Liver (tissue), 9 donors: ENCODE measurements around the gene ZNF790. TPM values are rescaled to one million over a fixed set of nuclear protein-coding genes. Genes with fewer than 3 reads are reported as not detected.
"Not testable (repeated sequence)": the region's sequence is repeated elsewhere in the genome, so short reads cannot be mapped to it uniquely, and the experiment has no call there.

Experiments
- DNase-seq: peaks from one replicate; pipeline ENCODE4 v3.0.0-alpha.2; 2017; ENCODE audit warnings: low spot score
- H3K27ac ChIP-seq, 2 donors: one replicate each; pipeline ENCODE4 v1.7.0; 2013; ENCODE audit warnings: inconsistent platforms in 2 of 2, low read length in 2 of 2, control low read depth in 1 of 2, low read depth in 1 of 2, mild to moderate bottlenecking in 1 of 2
- H3K27me3 ChIP-seq, 4 donors: one replicate each; pipeline versions ENCODE4 v1.6.1 to v1.7.0; 2013; ENCODE audit warnings: low read length in 3 of 4, inconsistent platforms in 1 of 4, mild to moderate bottlenecking in 1 of 4, moderate library complexity in 1 of 4; ENCODE audit not compliant: control insufficient read depth in 4 of 4, insufficient read depth in 4 of 4
- H3K36me3 ChIP-seq, 4 donors: one replicate each; pipeline versions ENCODE4 v1.6.1 to v1.7.0; 2013; ENCODE audit warnings: low read length in 3 of 4, mild to moderate bottlenecking in 3 of 4, low read depth in 1 of 4, moderate library complexity in 1 of 4; ENCODE audit not compliant: control insufficient read depth in 4 of 4, insufficient read depth in 3 of 4
- H3K4me1 ChIP-seq, 4 donors: one replicate each; pipeline versions ENCODE4 v1.6.1 to v1.7.0; 2013; ENCODE audit warnings: low read length in 3 of 4, mild to moderate bottlenecking in 3 of 4, moderate library complexity in 1 of 4; ENCODE audit not compliant: control insufficient read depth in 4 of 4, insufficient read depth in 4 of 4
- H3K4me3 ChIP-seq, 3 donors: one replicate each; pipeline versions ENCODE4 v1.6.1 to v1.7.0; 2013; ENCODE audit warnings: low read length in 3 of 3, control low read depth in 1 of 3, low read depth in 1 of 3, mild to moderate bottlenecking in 1 of 3
- H3K9ac ChIP-seq, 2 donors: one replicate each; pipeline ENCODE4 v1.7.0; 2013; ENCODE audit warnings: low read length in 2 of 2, mild to moderate bottlenecking in 2 of 2, moderate library complexity in 2 of 2, control low read depth in 1 of 2, low read depth in 1 of 2
- H3K9me3 ChIP-seq, 4 donors: one replicate each; pipeline versions ENCODE4 v1.6.1 to v1.7.0; 2013; ENCODE audit warnings: low read length in 3 of 4; ENCODE audit not compliant: control insufficient read depth in 4 of 4
- FOXA1 ChIP-seq: IDR thresholded peaks from 2 replicates; pipeline ENCODE4 v1.6.1; 2016; ENCODE audit warnings: antibody characterized with exemption
- FOXA2 ChIP-seq: IDR thresholded peaks from 2 replicates; pipeline ENCODE4 v1.6.1; 2016; ENCODE audit warnings: antibody characterized with exemption
- GABPA ChIP-seq, 2 donors: IDR thresholded peaks in 1 of 2; conservative IDR thresholded peaks in 1 of 2; 2 replicates each; pipeline ENCODE4 v1.6.1; 2016; ENCODE audit warnings: antibody characterized with exemption in 2 of 2, mild to moderate bottlenecking in 1 of 2, moderate library complexity in 1 of 2
- HNF4A ChIP-seq, 2 donors: conservative IDR thresholded peaks; 2 replicates each; pipeline ENCODE4 v1.6.1; 2016; ENCODE audit warnings: antibody characterized with exemption in 2 of 2, mild to moderate bottlenecking in 2 of 2
- HNF4G ChIP-seq: IDR thresholded peaks from 2 replicates; pipeline ENCODE4 v1.6.1; 2016; ENCODE audit warnings: antibody characterized with exemption
- JUND ChIP-seq, 2 donors: IDR thresholded peaks; 2 replicates each; pipeline ENCODE4 v1.6.1; 2016; ENCODE audit warnings: antibody characterized with exemption in 2 of 2
- NR2F2 ChIP-seq: IDR thresholded peaks from 2 replicates; pipeline ENCODE4 v1.6.1; 2016; ENCODE audit warnings: antibody characterized with exemption
- RAD21 ChIP-seq, 2 donors: IDR thresholded peaks; 2 replicates each; pipeline ENCODE4 v1.6.1; 2016; ENCODE audit warnings: antibody characterized with exemption in 2 of 2, mild to moderate bottlenecking in 2 of 2
- RXRA ChIP-seq, 2 donors: IDR thresholded peaks; 2 replicates each; pipeline ENCODE4 v1.6.1; 2017 to 2018; ENCODE audit warnings: antibody characterized with exemption in 2 of 2, mild to moderate bottlenecking in 1 of 2
- SP1 ChIP-seq: IDR thresholded peaks from 2 replicates; pipeline ENCODE4 v1.6.1; 2018; ENCODE audit warnings: antibody characterized with exemption, mild to moderate bottlenecking
- TAF1 ChIP-seq: conservative IDR thresholded peaks from 2 replicates; pipeline ENCODE4 v1.6.1; 2016; ENCODE audit warnings: antibody characterized with exemption, mild to moderate bottlenecking
- YY1 ChIP-seq: IDR thresholded peaks from 2 replicates; pipeline ENCODE4 v1.6.1; 2016; ENCODE audit warnings: antibody characterized with exemption, mild to moderate bottlenecking
- WGBS: extraction: QIAGEN DNeasy Blood & Tissue Kit; methylation state at CpG from one replicate; pipeline ENCODE4 v1.1.7; 2013; 5-methylcytosine and 5-hydroxymethylcytosine counted together
- polyA plus RNA-seq, 2 donors: library from polyadenylated mRNA; stranded (reverse) in 1 of 2; unstranded in 1 of 2; fragments of 200-250 nt in 1 of 2; fragments of >200 nt in 1 of 2; fragmentation: Nextera tagmentation in 1 of 2; extraction: Ambion mirVana in 1 of 2; gene quantifications; one replicate each; pipeline versions ENCODE4 v1.2.1 to v1.2.3, GENCODE V29; 2013 to 2015
- total RNA-seq, 2 donors: library from RNA; depleted of rRNA; stranded (reverse); fragments of >200 nt; gene quantifications; one replicate each; pipeline ENCODE4 v1.2.3, GENCODE V29; 2014
- TF ChIP-seq, protein P1 (sequence below): IDR thresholded peaks from 2 replicates; pipeline ENCODE4 v1.6.1; 2016; ENCODE audit warnings: antibody characterized with exemption
- TF ChIP-seq, protein P2 (sequence below): IDR thresholded peaks from 2 replicates; pipeline ENCODE4 v1.6.1; 2016; ENCODE audit warnings: antibody characterized with exemption, mild to moderate bottlenecking
- TF ChIP-seq, protein P3 (sequence below): IDR thresholded peaks from 2 replicates; pipeline ENCODE4 v1.6.1; 2016; ENCODE audit warnings: antibody characterized with exemption
- TF ChIP-seq, protein P4 (sequence below): fragments of 150-350 bp; IDR thresholded peaks from 2 replicates; pipeline ENCODE4 v1.5.1; 2017; ENCODE audit warnings: improper control_type of control experiment, low read depth, low read length; ENCODE audit not compliant: missing input control
- donor health status: healthy.
- donor health status: healthy.
- donor health status: healthy.
- donor health status: healthy.
- donor health status: healthy.

Gene ZNF790
- total and polyA plus RNA-seq, 4 donors: 2.8 to 5.5 (median 4.2) TPM

DNA sequence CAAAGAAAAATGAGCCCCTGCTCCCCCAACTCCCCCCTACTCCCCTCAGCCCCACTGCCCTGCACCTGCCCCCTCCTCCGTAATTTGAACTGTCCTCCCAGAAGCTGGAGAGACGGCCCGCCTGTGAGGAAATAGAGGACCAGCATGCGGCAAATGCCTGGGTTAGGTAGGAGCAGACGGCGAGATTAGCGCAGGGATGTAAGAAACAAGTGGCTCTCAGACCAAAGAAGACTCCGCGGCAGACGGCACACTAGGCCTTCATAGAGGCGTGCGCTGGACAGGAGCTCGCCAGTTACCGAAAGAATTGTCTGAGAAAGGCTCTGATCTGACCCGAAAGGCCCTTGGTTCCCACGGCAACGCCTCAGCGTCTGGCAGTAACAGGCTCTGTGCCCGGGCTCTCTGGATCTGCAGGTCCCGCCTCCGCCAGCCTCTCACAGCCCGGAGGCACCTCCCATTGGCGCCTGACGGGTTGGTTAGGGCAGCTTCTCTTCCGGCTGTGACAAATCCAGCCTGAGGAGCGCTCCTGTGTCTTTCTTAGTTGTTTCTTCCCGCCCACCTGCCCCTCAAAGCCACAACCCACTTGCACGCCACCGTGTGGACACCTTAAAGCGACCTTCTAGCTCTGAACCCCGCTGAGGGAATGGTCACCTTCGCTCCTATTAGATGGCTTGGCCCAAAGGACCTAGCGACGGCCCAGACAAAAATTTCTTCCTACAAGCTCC, 46.6 kb downstream of the ZNF790 start:
- Histone ChIP-seq H3K9me3 (peaks cover 23 to 36% (median 26%) of the 10 kb centered on the region in 4 donors), H3K4me3 (peak overlapping the region in 1 of 3 donors; percentile 4)
- H3K4me1 ChIP-seq, H3K27me3 ChIP-seq, DNase-seq, H3K9ac ChIP-seq, H3K27ac ChIP-seq, H3K36me3 ChIP-seq: not testable (repeated sequence)
- peak in 1 of 2 donors; percentile 7 for TF ChIP-seq RAD21 (IDR thresholded peaks at IDR 0.05)
- 9% methylated on average over 31 of the region's 34 CpGs for WGBS

DNA sequence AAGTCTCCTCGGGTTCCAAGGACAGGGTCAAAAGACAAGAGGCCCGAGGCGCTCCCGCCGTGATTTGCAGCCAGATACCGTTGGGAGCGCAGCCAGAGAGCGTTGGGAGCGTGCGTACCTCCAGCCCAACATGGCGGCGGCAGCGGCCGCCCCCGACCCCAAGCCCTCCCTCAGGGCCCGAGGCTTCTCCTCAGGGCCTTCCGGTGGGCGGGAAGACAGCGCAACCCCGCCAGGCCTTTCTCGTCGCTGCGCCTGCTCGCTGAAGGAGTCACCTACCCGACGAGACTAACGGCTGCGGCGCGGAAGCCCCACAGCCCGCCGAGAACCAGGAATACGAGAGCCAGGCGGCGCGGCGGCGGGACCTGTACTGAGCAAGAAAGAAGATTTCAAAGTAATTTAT, 62.4 kb downstream of the ZNF790 start:
- no peaks in the 10 kb centered on the region for H3K27me3 ChIP-seq
- H3K9ac ChIP-seq: no peak overlapping the region
- H3K27ac ChIP-seq: no peak overlapping the region
- no peaks in the 10 kb centered on the region for H3K36me3 ChIP-seq
- peaks cover 0 to 20% (median 12%) of the 10 kb centered on the region in 4 donors for H3K4me1 ChIP-seq
- H3K9me3 ChIP-seq: peaks cover 16 to 38% (median 25%) of the 10 kb centered on the region in 4 donors
- peak overlapping the region in 2 of 3 donors; percentile 32 to 45 for H3K4me3 ChIP-seq
- no peak for DNase-seq
- 23% methylated on average over 38 of the region's 38 CpGs for WGBS
- TF ChIP-seq, protein P1, sequence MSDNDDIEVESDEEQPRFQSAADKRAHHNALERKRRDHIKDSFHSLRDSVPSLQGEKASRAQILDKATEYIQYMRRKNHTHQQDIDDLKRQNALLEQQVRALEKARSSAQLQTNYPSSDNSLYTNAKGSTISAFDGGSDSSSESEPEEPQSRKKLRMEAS: no peak
- no peak for TF ChIP-seq HNF4G
- TF ChIP-seq HNF4A (conservative IDR thresholded peaks at IDR 0.05): no peak
- no peak for TF ChIP-seq FOXA1
- no peak for TF ChIP-seq TAF1
- TF ChIP-seq, protein P2, sequence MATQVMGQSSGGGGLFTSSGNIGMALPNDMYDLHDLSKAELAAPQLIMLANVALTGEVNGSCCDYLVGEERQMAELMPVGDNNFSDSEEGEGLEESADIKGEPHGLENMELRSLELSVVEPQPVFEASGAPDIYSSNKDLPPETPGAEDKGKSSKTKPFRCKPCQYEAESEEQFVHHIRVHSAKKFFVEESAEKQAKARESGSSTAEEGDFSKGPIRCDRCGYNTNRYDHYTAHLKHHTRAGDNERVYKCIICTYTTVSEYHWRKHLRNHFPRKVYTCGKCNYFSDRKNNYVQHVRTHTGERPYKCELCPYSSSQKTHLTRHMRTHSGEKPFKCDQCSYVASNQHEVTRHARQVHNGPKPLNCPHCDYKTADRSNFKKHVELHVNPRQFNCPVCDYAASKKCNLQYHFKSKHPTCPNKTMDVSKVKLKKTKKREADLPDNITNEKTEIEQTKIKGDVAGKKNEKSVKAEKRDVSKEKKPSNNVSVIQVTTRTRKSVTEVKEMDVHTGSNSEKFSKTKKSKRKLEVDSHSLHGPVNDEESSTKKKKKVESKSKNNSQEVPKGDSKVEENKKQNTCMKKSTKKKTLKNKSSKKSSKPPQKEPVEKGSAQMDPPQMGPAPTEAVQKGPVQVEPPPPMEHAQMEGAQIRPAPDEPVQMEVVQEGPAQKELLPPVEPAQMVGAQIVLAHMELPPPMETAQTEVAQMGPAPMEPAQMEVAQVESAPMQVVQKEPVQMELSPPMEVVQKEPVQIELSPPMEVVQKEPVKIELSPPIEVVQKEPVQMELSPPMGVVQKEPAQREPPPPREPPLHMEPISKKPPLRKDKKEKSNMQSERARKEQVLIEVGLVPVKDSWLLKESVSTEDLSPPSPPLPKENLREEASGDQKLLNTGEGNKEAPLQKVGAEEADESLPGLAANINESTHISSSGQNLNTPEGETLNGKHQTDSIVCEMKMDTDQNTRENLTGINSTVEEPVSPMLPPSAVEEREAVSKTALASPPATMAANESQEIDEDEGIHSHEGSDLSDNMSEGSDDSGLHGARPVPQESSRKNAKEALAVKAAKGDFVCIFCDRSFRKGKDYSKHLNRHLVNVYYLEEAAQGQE: no peak
- no peak for TF ChIP-seq GABPA (IDR thresholded peaks at IDR 0.05 in 1 of 2, conservative IDR thresholded peaks at IDR 0.05 in 1 of 2)
- TF ChIP-seq NR2F2: no peak
- no peak for TF ChIP-seq JUND (IDR thresholded peaks at IDR 0.05)
- no peak for TF ChIP-seq RXRA (IDR thresholded peaks at IDR 0.05)
- TF ChIP-seq RAD21 (IDR thresholded peaks at IDR 0.05): no peak
- TF ChIP-seq, protein P3, sequence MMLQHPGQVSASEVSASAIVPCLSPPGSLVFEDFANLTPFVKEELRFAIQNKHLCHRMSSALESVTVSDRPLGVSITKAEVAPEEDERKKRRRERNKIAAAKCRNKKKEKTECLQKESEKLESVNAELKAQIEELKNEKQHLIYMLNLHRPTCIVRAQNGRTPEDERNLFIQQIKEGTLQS: no peak
- no peak for TF ChIP-seq YY1
- no peak for TF ChIP-seq SP1
- TF ChIP-seq, protein P4, sequence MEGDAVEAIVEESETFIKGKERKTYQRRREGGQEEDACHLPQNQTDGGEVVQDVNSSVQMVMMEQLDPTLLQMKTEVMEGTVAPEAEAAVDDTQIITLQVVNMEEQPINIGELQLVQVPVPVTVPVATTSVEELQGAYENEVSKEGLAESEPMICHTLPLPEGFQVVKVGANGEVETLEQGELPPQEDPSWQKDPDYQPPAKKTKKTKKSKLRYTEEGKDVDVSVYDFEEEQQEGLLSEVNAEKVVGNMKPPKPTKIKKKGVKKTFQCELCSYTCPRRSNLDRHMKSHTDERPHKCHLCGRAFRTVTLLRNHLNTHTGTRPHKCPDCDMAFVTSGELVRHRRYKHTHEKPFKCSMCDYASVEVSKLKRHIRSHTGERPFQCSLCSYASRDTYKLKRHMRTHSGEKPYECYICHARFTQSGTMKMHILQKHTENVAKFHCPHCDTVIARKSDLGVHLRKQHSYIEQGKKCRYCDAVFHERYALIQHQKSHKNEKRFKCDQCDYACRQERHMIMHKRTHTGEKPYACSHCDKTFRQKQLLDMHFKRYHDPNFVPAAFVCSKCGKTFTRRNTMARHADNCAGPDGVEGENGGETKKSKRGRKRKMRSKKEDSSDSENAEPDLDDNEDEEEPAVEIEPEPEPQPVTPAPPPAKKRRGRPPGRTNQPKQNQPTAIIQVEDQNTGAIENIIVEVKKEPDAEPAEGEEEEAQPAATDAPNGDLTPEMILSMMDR: no peak
- no peak for TF ChIP-seq FOXA2
